NCI-H526 (cell line): ENCODE measurements around the gene ABHD12.
"Not testable (repeated sequence)": the region's sequence is repeated elsewhere in the genome, so short reads cannot be mapped to it uniquely, and the experiment has no call there.

Experiments used
- DNase-seq, 2 experiments: peaks; one replicate each; lab custom pipeline; 2025; lab: John Stamatoyannopoulos, UW

ABHD12 gene

GRCh38 chr20:25353747-25354705, 36.6 kb downstream of the ABHD12 start:
- peak; percentile 47 to 62 for DNase-seq

- peak in 1 of 2 experiments; percentile 62 for DNase-seq
Observed at GRCh38 chr20:25353353-25353746, 37.3 kb downstream of the ABHD12 start.

- no peak for DNase-seq
Observed at GRCh38 chr20:25352746-25353145, 37.9 kb downstream of the ABHD12 start.

GRCh38 chr20:25351024-25351360, 39.6 kb downstream of the ABHD12 start:
- DNase-seq, result no peak

- DNase-seq, result no peak
Observed at GRCh38 chr20:25346349-25346748, 44.3 kb downstream of the ABHD12 start.

- DNase-seq, result no peak
Observed at GRCh38 chr20:25345721-25346120, 44.9 kb downstream of the ABHD12 start.

- no peak for DNase-seq
Observed at GRCh38 chr20:25344634-25345033, 46.0 kb downstream of the ABHD12 start.

GRCh38 chr20:25341716-25342680, 48.6 kb downstream of the ABHD12 start:
- no peak for DNase-seq

GRCh38 chr20:25340380-25340779, 50.3 kb downstream of the ABHD12 start:
- DNase-seq, result peak in 1 of 2 experiments; percentile 53

- no peak for DNase-seq
Observed at GRCh38 chr20:25339608-25340007, 51.0 kb downstream of the ABHD12 start.

- no peak for DNase-seq
Observed at GRCh38 chr20:25338112-25339023, 52.3 kb downstream of the ABHD12 start.

- DNase-seq, result peak in 1 of 2 experiments; percentile 42
Observed at GRCh38 chr20:25336561-25337422, 53.8 kb downstream of the ABHD12 start.

- DNase-seq, result not testable (repeated sequence)
Observed at GRCh38 chr20:25334972-25335371, 55.7 kb downstream of the ABHD12 start.

- DNase-seq, result no peak
Observed at GRCh38 chr20:25328954-25329498, 61.6 kb downstream of the ABHD12 start.

- no peak for DNase-seq
Observed at GRCh38 chr20:25327521-25328235, 63.0 kb downstream of the ABHD12 start.

- no peak for DNase-seq
Observed at GRCh38 chr20:25325997-25326396, 64.6 kb downstream of the ABHD12 start.

- DNase-seq, result no peak
Observed at GRCh38 chr20:25325073-25325472, 65.6 kb downstream of the ABHD12 start.

- DNase-seq, result no peak
Observed at GRCh38 chr20:25324412-25324811, 66.2 kb downstream of the ABHD12 start.

GRCh38 chr20:25323496-25324246, 67.0 kb downstream of the ABHD12 start:
- no peak for DNase-seq
